SK-N-MC (cell line): Measurements from ENCODE around the gene KRT10.

Source experiments
- EZH2 ChIP-seq: fragments of 200-600 bp; sonication (generic); IDR thresholded peaks from one replicate; pipeline ENCODE4 v1.6.1; 2017; ENCODE audit warnings: antibody characterized with exemption
- FOXP2 ChIP-seq: optimal IDR thresholded peaks from 2 replicates; pipeline ENCODE3; 2011; ENCODE audit warnings: mild to moderate bottlenecking, moderate library complexity; ENCODE audit not compliant: insufficient read depth; ENCODE audit errors: extremely low read length, control extremely low read depth
- POLR2AphosphoS5 ChIP-seq: IDR thresholded peaks from 2 replicates; pipeline ENCODE4 v1.6.1; 2012; ENCODE audit warnings: mild to moderate bottlenecking, low read depth, low read length, borderline replicate concordance

DNA sequence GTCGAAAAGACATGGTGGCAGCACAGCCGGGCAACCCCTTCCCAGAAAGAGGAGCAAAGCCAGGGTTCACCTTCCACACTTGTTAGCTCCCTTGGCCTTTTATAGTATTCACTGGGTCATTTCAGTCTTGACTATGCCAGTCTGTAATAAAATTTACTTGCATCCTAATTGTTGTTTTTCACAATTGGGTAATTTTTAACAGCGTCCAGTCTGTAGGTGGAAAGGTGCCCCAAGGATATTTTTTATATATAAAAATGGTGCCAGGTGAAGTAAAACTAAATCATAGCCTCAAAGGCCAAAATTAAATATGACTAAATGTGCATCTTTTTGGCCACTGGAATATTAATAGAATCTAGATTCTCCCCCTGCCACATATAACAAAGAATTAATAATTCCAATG lies 50.3 kb downstream of the KRT10 start, which contains the start of gene KRT26:
- TF ChIP-seq EZH2 = no peak
- TF ChIP-seq POLR2AphosphoS5 = no peak
- no peak for TF ChIP-seq FOXP2
